Stimulated activated CD8-positive, alpha-beta memory T cell treated with anti-CD3 and anti-CD28 coated beads, Interleukin-2, amount 100 ng/mL, for 1 hour (primary cell): ENCODE results near the gene MED13.
A peak's percentile ranks its signal among the peaks of the same experiment; 100 is the strongest.

Experiments used
- DNase-seq, 2 donors: peaks; one replicate each; pipeline ENCODE4 v3.0.0-alpha.2; 2020; ENCODE audit warnings: low read depth in 2 of 2

Gene MED13, protein sequence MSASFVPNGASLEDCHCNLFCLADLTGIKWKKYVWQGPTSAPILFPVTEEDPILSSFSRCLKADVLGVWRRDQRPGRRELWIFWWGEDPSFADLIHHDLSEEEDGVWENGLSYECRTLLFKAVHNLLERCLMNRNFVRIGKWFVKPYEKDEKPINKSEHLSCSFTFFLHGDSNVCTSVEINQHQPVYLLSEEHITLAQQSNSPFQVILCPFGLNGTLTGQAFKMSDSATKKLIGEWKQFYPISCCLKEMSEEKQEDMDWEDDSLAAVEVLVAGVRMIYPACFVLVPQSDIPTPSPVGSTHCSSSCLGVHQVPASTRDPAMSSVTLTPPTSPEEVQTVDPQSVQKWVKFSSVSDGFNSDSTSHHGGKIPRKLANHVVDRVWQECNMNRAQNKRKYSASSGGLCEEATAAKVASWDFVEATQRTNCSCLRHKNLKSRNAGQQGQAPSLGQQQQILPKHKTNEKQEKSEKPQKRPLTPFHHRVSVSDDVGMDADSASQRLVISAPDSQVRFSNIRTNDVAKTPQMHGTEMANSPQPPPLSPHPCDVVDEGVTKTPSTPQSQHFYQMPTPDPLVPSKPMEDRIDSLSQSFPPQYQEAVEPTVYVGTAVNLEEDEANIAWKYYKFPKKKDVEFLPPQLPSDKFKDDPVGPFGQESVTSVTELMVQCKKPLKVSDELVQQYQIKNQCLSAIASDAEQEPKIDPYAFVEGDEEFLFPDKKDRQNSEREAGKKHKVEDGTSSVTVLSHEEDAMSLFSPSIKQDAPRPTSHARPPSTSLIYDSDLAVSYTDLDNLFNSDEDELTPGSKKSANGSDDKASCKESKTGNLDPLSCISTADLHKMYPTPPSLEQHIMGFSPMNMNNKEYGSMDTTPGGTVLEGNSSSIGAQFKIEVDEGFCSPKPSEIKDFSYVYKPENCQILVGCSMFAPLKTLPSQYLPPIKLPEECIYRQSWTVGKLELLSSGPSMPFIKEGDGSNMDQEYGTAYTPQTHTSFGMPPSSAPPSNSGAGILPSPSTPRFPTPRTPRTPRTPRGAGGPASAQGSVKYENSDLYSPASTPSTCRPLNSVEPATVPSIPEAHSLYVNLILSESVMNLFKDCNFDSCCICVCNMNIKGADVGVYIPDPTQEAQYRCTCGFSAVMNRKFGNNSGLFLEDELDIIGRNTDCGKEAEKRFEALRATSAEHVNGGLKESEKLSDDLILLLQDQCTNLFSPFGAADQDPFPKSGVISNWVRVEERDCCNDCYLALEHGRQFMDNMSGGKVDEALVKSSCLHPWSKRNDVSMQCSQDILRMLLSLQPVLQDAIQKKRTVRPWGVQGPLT (N-terminal part only)

DNA sequence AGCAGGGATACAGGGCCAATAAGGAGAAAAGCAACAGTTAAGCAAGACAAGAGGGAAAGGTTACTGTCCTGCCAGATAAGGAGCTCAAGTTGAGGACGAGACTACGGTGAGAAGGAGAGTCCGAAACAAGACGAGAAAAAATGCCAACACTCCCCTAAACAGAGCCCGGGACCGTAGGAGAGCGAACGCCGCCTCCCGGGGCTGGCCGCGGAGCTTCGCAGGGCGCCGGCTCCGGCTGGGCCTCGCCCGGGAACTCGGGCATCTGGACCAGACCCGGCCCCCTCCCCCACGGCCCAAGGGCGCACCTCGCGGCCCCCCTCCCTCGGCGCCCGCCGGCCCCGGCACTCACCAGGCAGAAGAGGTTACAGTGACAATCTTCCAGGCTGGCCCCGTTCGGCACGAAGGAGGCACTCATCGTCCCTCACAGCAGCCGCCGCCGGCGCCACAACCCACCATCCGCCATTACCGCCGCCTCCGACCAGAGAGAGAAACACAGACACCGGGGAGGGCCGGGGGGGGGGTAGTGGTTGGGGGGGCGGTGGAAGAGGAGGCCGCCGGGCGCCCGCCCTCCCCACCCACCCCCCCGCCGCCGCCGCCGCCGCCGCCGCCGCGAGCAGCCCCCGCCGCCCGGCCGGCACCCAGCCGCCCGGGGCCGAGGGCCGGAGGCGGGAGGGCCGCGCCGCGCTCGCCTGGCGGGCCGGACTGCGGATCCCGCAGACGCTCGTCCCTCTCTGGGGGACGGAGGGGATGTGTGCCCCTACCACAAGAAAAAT is at the start of gene MED13:
Gene MED13 (minus strand): TSS at position 488 of the 773 bp plus-strand sequence. CDS start 73 bp downstream, at position 415.
- peak; percentile 26 to 33 for DNase-seq

DNA sequence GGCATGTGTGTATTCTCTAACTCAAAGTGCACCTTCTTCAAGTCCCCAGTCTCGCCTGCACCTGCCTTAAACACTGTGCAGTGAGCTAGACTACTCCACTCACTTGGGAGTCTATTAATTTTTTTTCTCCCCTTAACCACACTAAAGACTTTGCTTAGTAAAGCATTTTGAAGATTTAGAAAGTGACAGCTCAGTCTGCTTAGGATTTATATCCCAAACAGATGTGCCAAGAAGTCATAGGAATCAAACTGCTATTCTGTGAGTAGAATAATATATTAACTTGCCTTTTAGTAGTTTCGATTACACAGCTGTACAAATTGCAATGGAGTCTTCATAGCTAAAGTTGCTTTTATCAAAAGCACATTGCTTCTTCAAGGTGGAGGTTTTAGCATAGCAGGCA is 47.2 kb upstream of the MED13 start:
- DNase-seq = no peak

DNA sequence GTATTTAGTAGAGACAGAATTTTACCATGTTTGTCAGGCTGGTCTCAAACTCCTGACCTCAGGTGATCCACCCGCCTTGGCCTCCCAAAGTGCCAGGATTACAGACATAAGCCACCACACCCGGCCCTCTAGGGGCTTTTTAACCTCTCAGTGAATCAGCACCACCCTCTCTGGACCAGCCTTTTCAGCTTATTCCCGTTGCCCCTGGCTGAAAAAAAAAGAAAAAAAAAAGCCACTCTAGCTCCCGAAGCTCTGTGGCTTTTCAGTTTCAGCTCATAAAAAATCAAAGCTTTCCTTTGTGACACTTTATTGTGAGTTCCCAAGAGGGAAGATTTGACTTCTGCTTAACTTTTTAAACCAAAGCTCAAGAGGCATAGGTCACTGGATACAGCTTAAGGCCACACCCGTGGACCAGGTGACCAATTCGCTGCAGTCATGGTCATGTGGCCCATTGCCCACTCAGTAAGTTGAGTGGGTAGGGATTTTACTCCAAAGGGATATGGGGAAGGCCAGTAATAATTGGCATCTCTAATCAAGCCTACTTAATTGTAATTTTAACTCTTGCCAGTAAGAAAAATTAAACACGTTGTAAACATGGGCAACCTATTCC is 46.6 kb upstream of the MED13 start:
- DNase-seq = no peak

DNA sequence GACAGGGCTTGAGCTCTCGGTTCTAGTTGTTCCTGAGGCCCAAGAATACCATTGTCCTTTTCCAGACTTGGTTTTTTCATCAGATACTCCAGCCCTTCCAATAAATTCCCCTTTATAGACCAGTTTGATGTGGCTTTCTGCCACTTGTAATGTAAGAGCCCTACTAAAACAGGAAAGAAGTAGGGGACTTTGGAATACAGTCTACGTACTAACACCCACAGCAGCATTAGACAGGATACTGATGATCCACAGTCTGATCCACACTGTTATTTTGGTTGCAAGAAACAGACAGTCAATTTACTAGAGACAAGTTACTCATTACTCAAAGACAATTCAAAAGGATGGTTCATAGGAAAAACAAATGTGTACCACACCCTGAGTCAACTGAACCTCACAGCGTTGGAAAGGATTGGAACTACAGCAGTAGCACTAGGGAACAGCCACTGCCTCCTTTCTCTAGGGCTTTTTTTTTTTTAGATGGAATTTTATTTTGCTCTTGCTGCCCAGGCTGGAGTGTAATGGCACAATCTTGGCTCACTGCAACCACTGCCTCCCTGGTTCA is 45.9 kb upstream of the MED13 start:
- no peak for DNase-seq

DNA sequence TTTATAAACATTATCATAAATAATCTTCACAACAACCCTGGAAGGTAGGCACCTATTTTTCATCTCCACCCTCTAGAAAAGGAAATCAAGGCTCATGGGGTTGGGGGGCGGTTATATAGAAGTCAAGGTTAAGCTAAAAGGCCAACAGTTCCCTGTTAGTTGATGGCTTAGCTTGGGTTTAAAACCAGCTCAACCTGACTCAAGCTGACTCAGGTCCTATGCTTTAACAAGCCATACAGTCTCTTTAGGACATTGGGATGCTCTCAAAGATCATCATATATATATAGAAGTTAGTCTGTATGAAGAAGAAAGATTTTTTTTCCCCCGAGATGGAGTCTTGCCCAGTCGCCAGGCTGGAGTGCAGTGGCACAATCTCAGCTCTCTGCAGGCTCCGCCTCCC is 44.8 kb upstream of the MED13 start:
- no peak for DNase-seq

DNA sequence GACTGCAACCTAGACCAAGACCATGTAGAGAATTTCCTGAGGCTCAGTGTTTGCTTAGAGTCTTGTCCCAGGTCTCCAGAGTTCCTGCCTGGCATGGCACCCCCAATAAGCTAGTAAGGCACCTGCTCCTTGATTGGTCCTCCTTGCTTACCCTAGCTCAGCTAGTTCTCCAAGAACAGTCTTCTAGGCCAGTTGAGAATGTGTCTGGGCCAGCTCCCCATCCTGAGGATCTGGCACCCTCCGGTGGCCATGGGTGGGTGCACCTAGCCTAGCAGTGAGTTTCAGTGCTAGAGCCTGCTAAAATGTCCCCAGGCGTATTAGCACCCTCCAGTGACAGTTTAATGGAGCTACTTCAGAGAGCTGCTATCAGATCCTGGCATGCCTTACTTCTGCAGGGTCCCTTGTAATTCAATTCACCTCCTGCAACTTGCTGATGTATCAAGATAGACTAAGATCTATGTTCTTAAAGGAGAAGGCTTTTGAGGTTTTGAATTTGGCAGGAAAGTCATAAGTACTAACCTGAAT is 44.4 kb upstream of the MED13 start:
- DNase-seq = peak in 1 of 2 donors; percentile 14

DNA sequence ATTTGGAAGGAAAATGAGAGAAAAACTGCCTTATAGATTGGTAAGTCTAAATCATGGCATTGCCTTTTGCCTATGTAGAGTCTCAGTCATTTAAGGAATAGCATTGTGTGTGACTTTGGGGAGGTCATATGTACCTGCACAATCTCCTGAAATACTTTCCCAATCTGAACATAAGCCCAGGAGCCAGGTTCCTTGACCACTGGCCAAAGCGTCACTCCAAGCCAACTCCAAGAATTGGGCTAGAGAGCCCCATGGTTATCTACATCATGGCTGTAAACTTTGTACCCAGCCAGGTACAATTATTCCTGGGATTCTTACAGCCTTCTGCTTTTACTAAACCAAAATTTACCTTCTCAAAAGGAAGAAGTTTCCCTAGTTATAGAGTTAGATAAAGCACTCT is 40.8 kb upstream of the MED13 start:
- no peak for DNase-seq

DNA sequence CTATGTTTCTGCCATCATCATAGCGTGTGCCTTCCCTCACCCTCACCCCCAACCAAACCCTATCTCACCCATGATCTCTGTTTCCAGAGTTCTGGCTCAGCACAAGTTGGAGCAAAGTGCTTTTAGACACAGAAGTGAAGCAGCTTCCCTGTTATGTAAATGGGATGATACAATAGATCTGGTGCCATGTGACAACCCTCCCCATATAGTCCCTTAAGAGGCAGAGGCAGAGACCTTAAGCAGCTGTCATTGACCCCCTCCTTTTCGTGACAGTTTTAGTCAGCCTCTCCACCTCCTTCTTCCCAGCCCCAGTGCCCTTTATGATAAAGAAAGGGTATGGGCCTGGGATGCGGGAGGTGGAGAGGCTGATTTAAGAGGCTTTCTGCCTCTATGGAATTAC is 40.3 kb upstream of the MED13 start:
- no peak for DNase-seq

DNA sequence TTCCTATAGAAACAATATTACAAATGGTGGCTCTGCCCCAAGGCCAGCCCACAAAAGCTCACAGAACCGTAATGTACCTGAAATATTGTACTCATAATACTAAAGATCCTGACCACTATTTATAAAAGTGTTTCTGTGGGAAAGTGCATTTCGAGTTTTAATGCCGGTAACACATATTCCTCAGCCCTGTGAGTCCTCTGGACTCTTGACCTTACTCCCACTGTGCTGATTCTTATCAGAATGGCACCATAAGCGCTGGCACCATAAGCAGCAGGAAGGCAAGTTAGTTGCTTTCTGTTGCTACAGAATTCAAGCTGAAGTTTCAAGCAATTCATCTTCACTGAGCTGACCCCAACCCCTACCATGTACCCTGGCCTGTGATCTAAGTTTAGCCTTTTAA is 36.4 kb upstream of the MED13 start:
- DNase-seq = no peak

DNA sequence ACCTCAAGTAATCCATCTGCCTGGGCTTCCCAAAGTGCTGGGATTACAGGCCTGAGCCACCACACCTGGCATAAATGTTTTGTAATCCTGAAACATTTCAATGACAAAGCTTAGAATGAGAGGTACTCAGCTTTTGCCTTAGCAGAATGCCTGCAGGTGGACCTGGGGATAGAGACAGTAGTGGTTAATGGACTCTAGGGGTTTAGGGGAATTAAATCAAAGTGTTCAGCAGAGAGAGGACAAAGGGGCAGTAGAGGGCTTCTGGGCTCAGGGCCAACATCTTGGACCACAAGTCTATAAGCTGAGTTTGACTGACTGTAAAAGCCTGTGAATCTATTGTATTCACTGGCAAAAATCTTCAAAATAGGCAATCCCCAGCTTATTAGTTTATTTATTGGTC is 36.0 kb upstream of the MED13 start:
- DNase-seq = no peak

DNA sequence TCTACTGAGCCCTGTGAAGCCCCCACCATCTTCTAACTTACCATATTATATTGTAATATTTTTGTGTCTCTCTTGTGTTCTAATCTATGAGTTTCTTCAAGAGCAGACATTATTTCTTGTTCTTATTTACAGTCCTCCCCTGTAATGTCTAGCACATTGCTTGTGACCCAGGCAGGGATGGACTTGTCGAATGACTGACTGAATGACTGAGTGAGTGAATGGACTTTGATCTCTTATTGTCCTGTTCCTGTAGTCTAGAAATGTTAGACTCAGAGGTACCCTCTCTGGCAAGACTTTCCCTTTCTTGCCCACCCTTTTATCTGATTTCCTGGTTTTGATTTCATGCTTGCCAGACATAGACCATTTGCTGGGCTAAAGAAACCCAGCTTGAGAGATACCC is 35.0 kb upstream of the MED13 start:
- DNase-seq = no peak

DNA sequence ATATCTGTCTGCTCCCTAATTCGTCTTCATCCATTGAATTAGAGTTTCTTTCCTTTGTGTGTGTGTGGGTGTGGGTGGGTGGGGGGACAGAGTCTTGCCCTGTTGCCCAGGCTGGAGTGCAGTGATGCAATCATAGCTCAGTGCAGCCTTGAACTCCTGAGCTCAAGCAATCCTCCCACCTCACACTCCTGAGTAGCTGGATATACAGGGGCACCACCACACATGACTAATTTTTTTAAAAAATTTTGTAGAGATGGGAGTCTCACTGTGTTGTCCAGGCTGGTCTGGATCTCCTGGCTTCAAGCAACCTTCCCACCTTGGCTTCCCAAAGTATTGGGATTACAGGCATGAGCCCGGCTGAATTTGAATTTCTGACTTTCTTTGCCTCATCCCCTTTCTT is 34.5 kb upstream of the MED13 start:
- no peak for DNase-seq

DNA sequence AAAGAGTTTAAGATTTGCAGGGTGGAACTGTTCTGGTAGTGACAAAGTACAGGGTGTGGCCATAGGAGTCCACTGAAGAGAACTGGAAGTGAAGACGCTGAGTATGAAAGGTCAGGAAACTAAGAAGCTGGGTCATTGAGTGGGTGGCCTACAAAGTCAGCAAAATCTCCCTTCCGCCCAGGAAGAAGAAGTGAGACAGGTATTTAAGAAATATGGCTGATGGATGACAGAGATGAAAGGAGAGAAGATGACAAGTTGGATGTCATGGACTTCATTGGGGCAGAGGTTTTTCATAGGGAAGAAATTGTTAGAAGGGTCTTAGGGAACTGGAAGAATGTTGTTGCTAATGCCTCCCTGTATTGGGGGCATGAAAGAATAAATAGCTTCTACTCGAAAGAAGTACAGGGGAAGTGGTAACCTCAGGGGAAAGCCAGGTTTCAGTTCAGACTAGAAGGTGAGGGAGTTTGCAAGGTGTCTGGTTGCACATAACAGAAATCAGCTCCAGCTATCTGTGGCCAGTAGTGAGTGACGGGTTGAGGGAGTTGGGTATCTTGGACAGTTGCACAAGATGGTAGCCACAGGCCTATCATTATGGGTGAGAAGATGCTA is 33.6 kb upstream of the MED13 start:
- DNase-seq = no peak

DNA sequence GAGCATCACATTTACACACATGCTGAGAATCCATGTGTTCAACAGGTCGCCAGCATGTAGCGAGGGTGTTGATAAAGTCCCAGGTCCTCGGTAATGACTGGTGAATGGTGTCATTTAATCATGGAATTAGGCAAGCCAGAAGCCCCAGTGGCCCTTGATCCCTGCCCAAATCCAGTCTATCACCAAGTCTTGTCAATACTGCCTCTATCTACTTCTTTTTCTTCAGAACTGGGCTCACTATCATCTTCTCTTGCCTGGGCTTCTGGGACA is 31.3 kb upstream of the MED13 start:
- DNase-seq = no peak

DNA sequence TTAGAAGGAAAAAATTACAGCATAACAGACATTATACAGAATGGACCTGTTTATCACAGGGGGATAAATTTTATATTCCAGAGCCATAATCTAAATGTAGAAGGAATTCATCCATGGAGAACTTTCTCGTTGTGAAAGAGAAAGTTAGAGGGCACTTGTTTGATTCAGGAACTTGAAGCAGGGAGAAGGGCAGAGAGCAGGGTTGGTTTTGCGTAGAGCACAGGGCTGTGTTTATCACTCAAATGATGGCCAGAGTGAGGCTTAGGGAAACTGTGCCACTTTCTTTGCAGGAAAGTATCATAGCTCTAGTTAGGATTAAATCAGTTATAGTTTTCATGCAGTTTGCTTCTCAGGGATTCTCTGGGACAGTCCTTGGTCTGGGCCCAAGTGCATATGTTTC is 29.1 kb upstream of the MED13 start:
- DNase-seq = no peak

DNA sequence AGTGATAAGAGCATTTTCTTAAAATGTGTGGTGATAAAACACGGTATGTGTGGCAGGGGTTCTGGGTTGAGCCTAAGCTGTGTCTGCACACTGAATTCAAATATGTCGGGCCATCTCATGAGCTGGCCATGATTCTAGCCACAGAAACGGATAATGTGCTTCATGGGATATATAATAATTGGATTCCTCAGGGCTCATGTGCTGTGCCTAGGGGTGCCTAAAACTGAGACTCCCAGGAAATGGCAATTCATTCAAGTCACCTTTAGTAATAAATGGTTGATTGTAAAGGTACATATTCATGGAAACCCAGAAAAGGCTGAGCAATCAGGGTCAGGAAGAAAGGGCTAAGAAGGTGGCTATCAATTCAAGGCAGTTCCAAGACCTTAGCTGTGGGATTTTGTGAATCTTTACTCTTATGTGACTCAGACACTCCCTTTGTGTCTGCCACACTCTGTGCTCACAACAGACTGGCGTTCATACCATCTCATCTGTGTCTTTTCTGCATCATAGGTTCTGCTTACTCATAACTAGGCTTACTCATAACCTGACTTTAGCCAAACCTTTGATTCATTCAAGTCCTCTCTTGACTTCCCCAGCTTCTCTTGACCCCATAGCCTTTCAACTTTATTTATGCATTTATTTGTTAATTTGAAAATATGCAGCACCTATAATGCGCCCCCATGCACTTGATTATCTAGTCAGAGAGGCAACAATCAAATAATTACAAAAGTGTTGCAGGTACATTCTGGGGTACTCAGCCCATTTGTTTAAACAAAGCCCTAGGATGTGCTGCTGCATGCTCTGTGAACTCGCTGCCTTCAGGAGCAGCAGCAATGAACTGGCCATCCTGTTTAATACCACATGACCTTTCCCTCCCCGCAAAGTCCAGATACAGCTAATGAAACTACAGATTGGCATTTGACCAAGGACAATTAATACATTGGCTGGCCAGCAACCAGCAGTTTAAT is 28.4 kb upstream of the MED13 start:
- no peak for DNase-seq

DNA sequence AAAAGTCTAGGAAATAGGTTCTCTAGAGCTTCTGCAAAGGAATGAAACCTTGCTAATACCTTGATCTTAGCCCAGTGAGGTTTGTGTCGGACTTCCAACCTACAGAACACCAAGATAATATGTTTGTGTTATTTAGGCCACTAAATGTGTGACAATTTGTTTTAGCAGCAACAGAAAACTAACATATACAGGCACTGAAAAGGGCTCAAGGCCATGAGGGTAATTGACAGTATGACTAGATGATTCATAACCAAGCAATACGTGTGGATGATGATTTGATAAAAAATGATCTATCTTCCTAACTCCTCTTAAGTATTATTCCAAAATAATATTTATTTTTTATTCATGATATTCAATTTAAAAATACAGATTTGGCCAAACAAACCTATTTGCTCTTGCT is 27.7 kb upstream of the MED13 start:
- no peak for DNase-seq

DNA sequence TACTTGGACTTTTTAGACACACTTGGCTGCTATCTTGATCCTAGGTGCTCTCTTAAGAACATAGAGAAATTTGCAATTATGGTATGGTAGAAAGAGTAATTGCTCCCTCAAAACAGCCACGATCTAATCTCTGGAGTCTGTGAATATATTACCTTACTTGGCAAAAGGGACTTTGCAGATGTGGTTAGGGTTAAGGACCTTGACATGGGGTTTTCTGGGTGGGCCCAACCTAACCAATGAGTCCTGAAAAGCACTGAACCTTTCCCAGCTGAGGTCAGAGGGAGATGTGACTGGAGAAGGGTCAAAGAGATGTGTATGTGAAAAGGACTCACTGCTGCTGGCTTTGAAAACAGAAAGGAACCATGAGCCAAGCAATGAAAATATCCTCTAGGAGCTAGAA is 26.7 kb upstream of the MED13 start:
- DNase-seq = no peak

DNA sequence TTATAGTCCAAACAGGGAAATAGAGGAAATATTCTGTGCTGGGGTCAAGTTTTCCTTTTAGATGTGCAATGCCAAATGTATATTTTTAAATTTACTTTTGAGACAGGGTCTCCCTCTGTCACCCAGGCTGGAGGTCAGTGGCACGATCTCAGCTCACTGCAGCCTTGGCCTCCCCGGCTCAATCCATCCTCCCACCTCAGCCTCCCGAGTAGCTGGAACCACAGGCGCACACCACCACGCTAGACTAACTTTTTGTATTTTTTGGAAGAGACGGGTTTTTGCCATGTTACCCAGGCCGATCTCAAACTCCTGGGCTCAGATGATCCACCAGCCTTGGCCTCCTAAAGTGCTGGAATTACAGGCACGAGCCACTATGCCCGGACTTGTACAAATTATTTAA is 25.8 kb upstream of the MED13 start:
- no peak for DNase-seq
